Measurements from ENCODE around the gene TMEM163. TPM values are rescaled to one million over a fixed set of nuclear protein-coding genes. Genes with fewer than 3 reads are reported as not detected.

Gene TMEM163
- total RNA-seq, 1 donor from 2014 or later: 0.95 TPM

DNA sequence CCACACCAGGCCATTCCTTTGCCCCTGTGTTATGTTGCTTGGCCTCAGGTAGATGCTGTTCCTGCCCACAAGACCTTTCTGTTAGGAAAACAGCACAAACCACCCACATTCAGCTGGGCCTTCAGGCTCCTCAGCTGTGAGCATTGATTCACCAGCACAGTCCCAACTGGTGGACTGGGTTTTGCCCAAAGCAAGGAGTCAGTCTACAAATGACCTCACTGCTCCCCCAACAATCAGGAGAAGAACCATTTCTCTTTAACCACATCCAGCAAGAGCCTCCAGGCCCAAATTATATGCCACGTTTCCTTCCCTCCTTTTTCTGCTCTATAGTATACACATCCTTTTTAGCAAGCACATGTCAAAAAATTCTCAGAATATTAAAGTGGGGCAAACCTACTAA lies 5.2 kb downstream of the TMEM163 start:
- H3K4me2 ChIP-seq: no peak overlapping the region
- H3K9ac ChIP-seq: no peak overlapping the region
- peaks cover 7% of the 10 kb centered on the region for H3K4me1 ChIP-seq
- TF ChIP-seq EZH2 (IDR thresholded peaks at IDR 0.05) (no peak), EZH2phosphoT487 (IDR thresholded peaks at IDR 0.05) (no peak)
- TF ChIP-seq, protein P1, sequence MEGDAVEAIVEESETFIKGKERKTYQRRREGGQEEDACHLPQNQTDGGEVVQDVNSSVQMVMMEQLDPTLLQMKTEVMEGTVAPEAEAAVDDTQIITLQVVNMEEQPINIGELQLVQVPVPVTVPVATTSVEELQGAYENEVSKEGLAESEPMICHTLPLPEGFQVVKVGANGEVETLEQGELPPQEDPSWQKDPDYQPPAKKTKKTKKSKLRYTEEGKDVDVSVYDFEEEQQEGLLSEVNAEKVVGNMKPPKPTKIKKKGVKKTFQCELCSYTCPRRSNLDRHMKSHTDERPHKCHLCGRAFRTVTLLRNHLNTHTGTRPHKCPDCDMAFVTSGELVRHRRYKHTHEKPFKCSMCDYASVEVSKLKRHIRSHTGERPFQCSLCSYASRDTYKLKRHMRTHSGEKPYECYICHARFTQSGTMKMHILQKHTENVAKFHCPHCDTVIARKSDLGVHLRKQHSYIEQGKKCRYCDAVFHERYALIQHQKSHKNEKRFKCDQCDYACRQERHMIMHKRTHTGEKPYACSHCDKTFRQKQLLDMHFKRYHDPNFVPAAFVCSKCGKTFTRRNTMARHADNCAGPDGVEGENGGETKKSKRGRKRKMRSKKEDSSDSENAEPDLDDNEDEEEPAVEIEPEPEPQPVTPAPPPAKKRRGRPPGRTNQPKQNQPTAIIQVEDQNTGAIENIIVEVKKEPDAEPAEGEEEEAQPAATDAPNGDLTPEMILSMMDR (IDR thresholded peaks at IDR 0.05): no peak
- Mint-ChIP-seq H3K4me3 (no peak overlapping the region), H3K27me3 (ENCODE audit: insufficient read depth, low read depth) (peaks cover 30% of the 10 kb centered on the region), H3K36me3 (no peaks in the 10 kb centered on the region), H3K4me1 (peaks cover 17% of the 10 kb centered on the region), H3K27ac (no peak overlapping the region), H3K9me3 (no peaks in the 10 kb centered on the region)
- H3K79me2 ChIP-seq (ENCODE audit: low read depth): no peaks in the 10 kb centered on the region
- no peaks in the 10 kb centered on the region for H3K36me3 ChIP-seq
- DNase-seq (ENCODE audit: low spot score): no peak
- H3K27me3 ChIP-seq: peaks cover 48% of the 10 kb centered on the region
- H3F3A ChIP-seq (ENCODE audit: low read depth): peaks cover 3% of the 10 kb centered on the region
- no peaks in the 10 kb centered on the region for H3K9me3 ChIP-seq (ENCODE audit: low read depth)
- no peak overlapping the region for H3K27ac ChIP-seq
- H3K4me3 ChIP-seq: no peak overlapping the region
- peaks cover 10% of the 10 kb centered on the region for H4K20me1 ChIP-seq (ENCODE audit: low read depth)
- H2AFZ ChIP-seq (replicated peaks): no peak overlapping the region

DNA sequence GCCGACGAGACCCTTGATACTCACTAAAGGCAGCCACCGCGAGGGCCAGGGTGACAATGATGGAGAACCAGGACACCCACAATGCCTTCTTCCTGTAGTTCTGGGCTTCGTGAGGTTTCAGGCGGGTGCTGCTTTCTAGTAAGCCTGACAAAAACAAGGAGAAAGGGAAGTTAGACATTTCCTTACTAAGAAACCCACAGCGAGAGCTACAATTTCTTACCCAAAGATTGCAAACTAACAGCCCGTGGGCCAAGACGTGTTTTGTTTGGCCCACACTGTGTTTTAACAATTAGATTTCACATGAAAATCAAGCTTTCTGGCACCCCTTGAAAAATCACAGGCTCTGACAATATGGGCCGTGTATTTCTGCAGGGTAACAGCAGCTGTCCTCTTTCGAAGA lies 5.6 kb downstream of the TMEM163 start:
- Histone ChIP-seq H3K36me3 (no peaks in the 10 kb centered on the region), H3K9me3 (ENCODE audit: low read depth) (no peaks in the 10 kb centered on the region), H4K20me1 (ENCODE audit: low read depth) (peaks cover 10% of the 10 kb centered on the region), H3K9ac (no peak overlapping the region), H3K4me2 (no peak overlapping the region), H3F3A (ENCODE audit: low read depth) (peaks cover 3% of the 10 kb centered on the region), H3K27ac (no peak overlapping the region), H3K27me3 (peaks cover 44% of the 10 kb centered on the region), H3K4me3 (no peak overlapping the region), H3K79me2 (ENCODE audit: low read depth) (no peaks in the 10 kb centered on the region), H3K4me1 (peaks cover 7% of the 10 kb centered on the region), H2AFZ (replicated peaks) (no peak overlapping the region)
- no peak for DNase-seq (ENCODE audit: low spot score)
- H3K27me3 Mint-ChIP-seq (ENCODE audit: insufficient read depth, low read depth): peaks cover 30% of the 10 kb centered on the region
- H3K4me3 Mint-ChIP-seq: no peak overlapping the region
- H3K4me1 Mint-ChIP-seq: peaks cover 17% of the 10 kb centered on the region
- H3K9me3 Mint-ChIP-seq: no peaks in the 10 kb centered on the region
- no peak overlapping the region for H3K27ac Mint-ChIP-seq
- H3K36me3 Mint-ChIP-seq: no peaks in the 10 kb centered on the region
- no peak for TF ChIP-seq EZH2phosphoT487 (IDR thresholded peaks at IDR 0.05)
- TF ChIP-seq, protein P1 (IDR thresholded peaks at IDR 0.05): no peak
- TF ChIP-seq EZH2 (IDR thresholded peaks at IDR 0.05): no peak

DNA sequence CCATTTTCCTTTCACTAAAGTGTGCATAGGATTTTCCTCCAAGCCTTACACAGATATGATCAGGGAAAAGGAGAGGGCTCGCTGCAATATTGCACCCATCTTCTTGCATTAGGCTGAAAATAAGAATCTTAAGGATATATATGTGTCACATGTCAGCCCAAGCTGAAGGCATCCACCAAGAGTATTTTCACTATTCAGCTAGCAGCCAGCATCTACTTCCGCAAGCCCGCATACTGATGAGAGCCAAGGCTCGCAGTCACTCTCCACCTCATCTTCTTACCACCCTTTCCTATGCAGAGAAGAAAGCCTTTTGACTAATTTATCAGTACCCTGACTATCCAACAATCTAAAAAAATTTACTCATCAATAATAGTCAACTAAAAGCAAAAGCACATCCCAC lies 6.1 kb downstream of the TMEM163 start:
- Histone ChIP-seq H3K27ac (no peak overlapping the region), H3F3A (ENCODE audit: low read depth) (peaks cover 3% of the 10 kb centered on the region), H3K4me2 (no peak overlapping the region), H3K79me2 (ENCODE audit: low read depth) (no peaks in the 10 kb centered on the region), H4K20me1 (ENCODE audit: low read depth) (peaks cover 10% of the 10 kb centered on the region), H3K27me3 (peaks cover 39% of the 10 kb centered on the region), H3K9me3 (ENCODE audit: low read depth) (no peaks in the 10 kb centered on the region), H3K36me3 (no peaks in the 10 kb centered on the region), H3K9ac (no peak overlapping the region), H3K4me1 (peaks cover 6% of the 10 kb centered on the region), H3K4me3 (no peak overlapping the region), H2AFZ (replicated peaks) (no peak overlapping the region)
- Mint-ChIP-seq H3K27ac (no peak overlapping the region), H3K27me3 (ENCODE audit: insufficient read depth, low read depth) (peaks cover 27% of the 10 kb centered on the region), H3K36me3 (no peaks in the 10 kb centered on the region), H3K4me3 (no peak overlapping the region), H3K9me3 (no peaks in the 10 kb centered on the region), H3K4me1 (peaks cover 16% of the 10 kb centered on the region)
- no peak for TF ChIP-seq EZH2phosphoT487 (IDR thresholded peaks at IDR 0.05)
- TF ChIP-seq, protein P1 (IDR thresholded peaks at IDR 0.05): no peak
- TF ChIP-seq EZH2 (IDR thresholded peaks at IDR 0.05): no peak
- no peak for DNase-seq (ENCODE audit: low spot score)

All from neural progenitor cell (in vitro differentiated cells).